GM12874 (cell line): ENCODE measurements around the gene NACC1.

Experiments
- TF ChIP-seq, protein P1 (sequence below): IDR thresholded peaks from 2 replicates; pipeline ENCODE4 v1.5.1; 2011; ENCODE audit warnings: low read depth, mild to moderate bottlenecking, control low read depth, low read length, moderate library complexity; ENCODE audit not compliant: insufficient read depth

The NACC1 gene

DNA sequence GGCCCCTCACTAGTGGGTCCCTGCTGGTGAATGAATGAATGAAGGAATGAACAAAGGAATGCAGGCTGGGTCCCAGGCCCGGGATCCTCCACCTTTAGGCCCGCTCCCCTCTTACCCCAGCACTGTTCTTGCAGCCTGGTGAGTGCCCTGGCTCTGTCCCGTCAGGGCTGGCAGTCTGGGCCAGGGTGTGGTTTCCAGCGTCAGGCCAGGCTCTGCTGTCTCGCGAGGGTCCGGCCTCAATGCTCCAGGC, 15.7 kb upstream of the NACC1 start:
- TF ChIP-seq, protein P1, sequence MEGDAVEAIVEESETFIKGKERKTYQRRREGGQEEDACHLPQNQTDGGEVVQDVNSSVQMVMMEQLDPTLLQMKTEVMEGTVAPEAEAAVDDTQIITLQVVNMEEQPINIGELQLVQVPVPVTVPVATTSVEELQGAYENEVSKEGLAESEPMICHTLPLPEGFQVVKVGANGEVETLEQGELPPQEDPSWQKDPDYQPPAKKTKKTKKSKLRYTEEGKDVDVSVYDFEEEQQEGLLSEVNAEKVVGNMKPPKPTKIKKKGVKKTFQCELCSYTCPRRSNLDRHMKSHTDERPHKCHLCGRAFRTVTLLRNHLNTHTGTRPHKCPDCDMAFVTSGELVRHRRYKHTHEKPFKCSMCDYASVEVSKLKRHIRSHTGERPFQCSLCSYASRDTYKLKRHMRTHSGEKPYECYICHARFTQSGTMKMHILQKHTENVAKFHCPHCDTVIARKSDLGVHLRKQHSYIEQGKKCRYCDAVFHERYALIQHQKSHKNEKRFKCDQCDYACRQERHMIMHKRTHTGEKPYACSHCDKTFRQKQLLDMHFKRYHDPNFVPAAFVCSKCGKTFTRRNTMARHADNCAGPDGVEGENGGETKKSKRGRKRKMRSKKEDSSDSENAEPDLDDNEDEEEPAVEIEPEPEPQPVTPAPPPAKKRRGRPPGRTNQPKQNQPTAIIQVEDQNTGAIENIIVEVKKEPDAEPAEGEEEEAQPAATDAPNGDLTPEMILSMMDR: no peak

DNA sequence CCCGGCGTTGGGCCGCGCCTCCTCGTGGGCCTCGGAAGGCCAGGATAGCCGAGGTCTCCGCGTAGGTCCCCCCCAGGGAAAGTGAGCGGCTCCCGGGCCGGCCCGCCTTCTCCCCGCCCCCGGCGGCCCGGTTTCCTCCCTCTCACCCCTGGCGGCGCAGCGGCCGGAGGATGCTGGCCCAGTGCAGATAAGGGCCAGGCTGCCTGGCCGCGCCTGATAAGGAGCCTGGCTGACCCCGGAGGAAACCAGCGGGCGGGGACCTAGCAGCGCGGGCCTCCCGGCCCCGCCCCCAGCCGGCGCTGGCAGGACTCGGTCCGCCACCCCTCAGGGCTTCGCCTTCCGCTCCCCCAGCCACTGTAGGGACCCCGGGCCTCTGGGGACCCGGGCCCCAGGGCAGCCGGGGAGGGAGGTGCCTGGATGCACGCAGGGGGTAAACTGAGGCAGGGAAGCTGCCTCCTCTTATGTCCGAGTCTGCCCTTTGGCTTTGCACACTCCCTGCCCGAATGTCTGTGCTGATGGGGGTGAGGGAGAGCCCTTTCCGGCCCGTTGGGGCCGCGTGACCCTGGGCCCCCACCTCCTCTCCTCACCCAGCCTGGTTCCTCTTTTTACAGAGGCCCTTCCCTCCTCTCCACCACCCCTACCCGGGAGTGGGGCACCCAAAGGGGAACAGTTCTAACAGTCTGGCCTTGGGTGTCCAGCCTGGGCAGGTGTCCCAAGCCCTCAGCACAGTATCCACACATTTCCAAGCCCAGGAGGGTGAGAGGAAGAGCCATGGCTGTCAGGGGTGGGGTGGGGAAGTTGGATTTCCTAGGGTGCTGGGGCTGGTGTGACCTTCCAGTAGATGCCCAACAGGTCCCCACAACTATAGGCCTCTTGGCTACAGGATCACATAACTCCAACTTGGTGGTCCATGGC, 15.1 kb upstream of the NACC1 start, which contains the start of gene LYL1:
LYL1 (minus strand) TSS at position 193 of the 915 bp plus-strand sequence. CDS start 1,687 bp downstream, outside the sequence.
- TF ChIP-seq, protein P1: no peak

DNA sequence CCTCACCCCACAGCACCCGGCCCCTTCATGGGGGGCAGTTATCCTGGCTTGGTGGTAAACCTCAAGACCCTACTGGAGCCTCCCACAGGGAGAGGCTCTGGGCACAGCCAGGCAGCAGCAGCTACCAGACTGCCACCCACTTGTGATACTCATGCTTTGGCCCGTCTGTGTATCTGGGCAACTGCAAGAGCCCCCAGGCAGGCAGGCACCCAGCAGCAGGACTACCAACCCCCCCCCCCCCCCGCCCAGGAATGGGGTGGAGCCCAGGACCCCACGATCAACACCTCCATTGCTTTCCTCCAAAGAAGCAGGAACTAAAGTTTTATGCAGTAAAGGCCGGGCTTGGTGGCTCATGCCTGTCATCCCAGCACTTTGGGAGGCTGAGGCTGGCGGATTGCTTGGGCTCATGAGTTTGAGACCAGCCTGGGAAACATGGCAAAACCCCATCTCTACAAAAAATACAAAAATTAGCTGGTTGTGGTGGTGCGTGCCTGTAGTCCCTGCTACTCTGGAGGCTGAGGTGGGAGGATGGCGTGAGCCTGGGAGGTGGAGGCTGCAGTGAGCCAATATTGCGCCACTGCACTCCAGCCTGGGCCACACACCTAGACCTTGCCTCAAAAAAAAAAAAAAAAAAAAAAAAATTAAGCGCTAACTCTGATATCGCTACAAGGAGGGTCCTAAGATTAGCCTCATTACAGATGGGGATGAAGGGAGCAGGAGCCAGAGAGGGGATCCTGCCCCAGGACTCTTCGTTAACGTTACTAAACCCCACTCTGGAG, 14.3 kb upstream of the NACC1 start:
- TF ChIP-seq, protein P1: no peak

DNA sequence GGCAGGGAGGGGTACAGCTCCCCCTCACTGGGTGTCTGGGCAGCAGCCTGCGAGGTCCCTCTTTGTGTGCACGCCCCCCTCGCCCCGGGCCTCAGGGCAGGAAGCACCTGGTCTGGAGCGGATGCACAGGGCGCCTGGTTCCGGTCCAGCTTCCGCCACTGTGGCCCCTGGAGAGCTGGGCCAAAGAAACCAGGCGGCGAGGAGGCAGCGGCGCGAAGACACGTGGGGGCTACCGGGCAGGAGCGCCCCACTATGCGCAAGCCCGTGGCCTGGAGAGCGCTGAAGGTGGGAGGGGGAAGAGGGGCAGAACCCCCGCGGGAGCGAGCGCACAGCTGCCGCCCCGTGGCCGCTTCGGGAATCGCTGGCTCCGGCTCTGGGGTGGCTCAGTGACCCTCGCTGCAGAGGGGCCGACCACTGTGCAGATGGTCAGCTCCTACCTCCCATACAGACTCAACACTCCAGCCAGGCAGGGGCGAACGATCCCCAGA, 13.7 kb upstream of the NACC1 start:
- TF ChIP-seq, protein P1: peak; percentile 100

DNA sequence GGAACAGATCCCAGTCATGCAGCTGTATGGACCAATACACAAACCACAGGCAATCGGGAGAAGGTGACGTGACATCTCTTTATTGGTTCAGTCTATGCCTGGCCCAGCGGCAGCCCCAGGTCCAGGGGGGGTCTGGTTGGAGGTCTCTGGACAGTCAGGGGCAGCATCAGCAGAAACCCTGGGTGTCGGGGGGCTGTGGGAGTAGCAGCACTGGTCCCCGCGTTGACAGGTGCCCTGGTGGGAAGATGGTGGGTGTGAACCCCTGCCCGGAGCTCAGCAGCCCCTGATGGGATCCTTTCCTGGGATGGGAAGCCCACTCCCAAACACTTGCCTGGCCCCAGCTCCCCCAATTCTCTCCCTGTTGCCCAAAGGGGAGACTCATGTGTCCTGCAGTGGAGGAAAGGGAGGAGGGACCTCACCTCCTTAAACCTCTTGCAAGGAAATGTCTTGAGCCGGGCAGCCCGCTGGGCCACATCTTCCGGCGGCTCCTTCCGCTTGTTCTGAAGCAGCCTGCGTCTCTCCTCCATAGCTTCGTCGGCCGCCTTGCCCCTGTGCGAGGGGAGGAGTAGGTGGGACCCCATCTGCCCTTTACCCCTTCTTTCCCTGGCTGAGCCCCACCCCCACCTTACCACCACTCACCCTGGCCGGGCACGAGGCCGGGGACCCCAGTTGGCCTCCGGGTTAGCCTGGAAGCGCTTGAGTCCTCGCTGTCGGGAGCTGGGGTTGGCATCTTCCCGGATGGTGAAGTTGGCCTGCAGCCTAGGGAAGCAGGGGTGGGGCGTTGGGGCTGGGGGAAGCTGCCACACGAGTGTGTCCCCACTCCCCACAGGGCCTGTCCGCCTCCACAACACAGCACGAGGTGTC, 13.0 kb upstream of the NACC1 start:
- TF ChIP-seq, protein P1: no peak

DNA sequence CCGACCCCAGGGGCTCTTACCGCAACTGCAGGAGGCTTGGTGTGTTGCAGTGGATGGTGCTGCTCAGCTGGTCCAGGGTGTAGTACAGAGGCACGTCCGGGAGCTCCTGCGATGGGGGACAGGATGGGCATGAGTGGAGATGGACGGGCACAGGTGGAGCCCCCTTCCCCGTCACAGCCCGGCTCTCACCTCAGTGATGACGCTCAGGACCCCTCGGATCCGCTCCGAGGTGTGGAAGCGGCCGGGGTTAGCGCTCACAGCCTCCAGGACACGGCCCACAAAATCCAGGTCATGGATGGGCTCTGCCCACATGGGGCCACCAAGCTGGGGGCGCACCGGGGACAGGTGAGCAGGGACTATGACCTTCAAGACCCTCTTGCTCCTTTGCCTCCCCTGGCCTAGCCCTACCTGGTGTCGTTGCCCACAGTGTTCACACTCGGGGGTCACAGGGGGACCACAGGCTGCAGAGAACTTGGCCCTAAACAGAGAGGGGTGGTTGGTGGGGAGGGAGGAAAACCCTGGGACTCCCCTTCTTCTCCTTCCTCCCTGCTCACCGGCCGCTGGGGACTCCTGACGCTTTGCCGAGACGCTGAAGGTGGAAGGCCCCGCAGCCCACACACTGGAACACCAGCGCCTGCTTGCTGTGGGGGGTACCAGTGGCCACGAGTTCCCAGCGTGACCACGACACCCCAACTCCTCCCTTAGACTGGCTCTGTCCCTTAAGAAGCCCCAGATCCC, 8.5 kb upstream of the NACC1 start:
- TF ChIP-seq, protein P1: no peak
